Stimulated activated CD8-positive, alpha-beta memory T cell treated with anti-CD3 and anti-CD28 coated beads, Interleukin-7, amount 100 ng/mL, for 1 hour (primary cell): Measurements from ENCODE around the gene TNFSF13.

Experiments
- DNase-seq, 2 donors: peaks; one replicate each; pipeline ENCODE4 v3.0.0-alpha.2; 2020; ENCODE audit warnings: low read depth in 2 of 2

The TNFSF13 gene

GRCh38 chr17:7558544-7559319, at the start of gene TNFSF13:
TNFSF13 (plus strand) TSS chr17:7558750; CDS start chr17:7559040, 290 bp downstream.
- no peak for DNase-seq

GRCh38 chr17:7508846-7509245, 49.7 kb upstream of the TNFSF13 start:
- no peak for DNase-seq

GRCh38 chr17:7509937-7510336, 48.6 kb upstream of the TNFSF13 start:
- DNase-seq: no peak

- no peak for DNase-seq
Observed at GRCh38 chr17:7511108-7511507, 47.4 kb upstream of the TNFSF13 start.

- DNase-seq: no peak
Observed at GRCh38 chr17:7512105-7512504, 46.4 kb upstream of the TNFSF13 start.

GRCh38 chr17:7512824-7513540, 45.6 kb upstream of the TNFSF13 start:
- DNase-seq: no peak

- no peak for DNase-seq
Observed at GRCh38 chr17:7513850-7514419, 44.6 kb upstream of the TNFSF13 start.

GRCh38 chr17:7515911-7516610, 42.5 kb upstream of the TNFSF13 start:
- no peak for DNase-seq

- peak in 1 of 2 donors; percentile 31 for DNase-seq
Observed at GRCh38 chr17:7523033-7523432, 35.5 kb upstream of the TNFSF13 start.

GRCh38 chr17:7528842-7529241, 29.7 kb upstream of the TNFSF13 start:
- no peak for DNase-seq

GRCh38 chr17:7530023-7530900, 28.3 kb upstream of the TNFSF13 start:
- no peak for DNase-seq

- no peak for DNase-seq
Observed at GRCh38 chr17:7538050-7538449, 20.5 kb upstream of the TNFSF13 start.

GRCh38 chr17:7538891-7539545, 19.5 kb upstream of the TNFSF13 start:
- no peak for DNase-seq

GRCh38 chr17:7541074-7541621, 17.4 kb upstream of the TNFSF13 start:
- no peak for DNase-seq

GRCh38 chr17:7544911-7545310, 13.6 kb upstream of the TNFSF13 start:
- no peak for DNase-seq

- DNase-seq: no peak
Observed at GRCh38 chr17:7548585-7549400, 9.8 kb upstream of the TNFSF13 start, which contains the start of gene TNFSF12. TNFSF12 (plus strand) TSS chr17:7549058; CDS start chr17:7549154, 96 bp downstream.

- DNase-seq: no peak
Observed at GRCh38 chr17:7549401-7550055, 9.0 kb upstream of the TNFSF13 start.

GRCh38 chr17:7550344-7550743, 8.2 kb upstream of the TNFSF13 start:
- DNase-seq: no peak

- DNase-seq: no peak
Observed at GRCh38 chr17:7551396-7551795, 7.2 kb upstream of the TNFSF13 start.
